HT-29 (cell line): ENCODE measurements around the gene BCL2L2. TPM values are rescaled to one million over a fixed set of nuclear protein-coding genes. Genes with fewer than 3 reads are reported as not detected.
"Not testable (repeated sequence)": the region's sequence is repeated elsewhere in the genome, so short reads cannot be mapped to it uniquely, and the experiment has no call there.

Experiments
- DNase-seq: peaks from one replicate; pipeline ENCODE4 v3.0.0-alpha.2; 2015; ENCODE audit warnings: low spot score
- total RNA-seq: library from RNA; depleted of rRNA; stranded (reverse); fragments of >200 nt; shearing (Covaris generic); gene quantifications from 2 replicates; pipeline ENCODE4 v1.2.3, GENCODE V29; 2014

Gene BCL2L2
- total RNA-seq, 1 experiment from 2014 or later = 14.6 TPM

- DNase-seq = no peak
Observed at GRCh38 chr14:23324455-23324846, 17.8 kb downstream of the BCL2L2 start.

GRCh38 chr14:23324993-23325392 lies 18.4 kb downstream of the BCL2L2 start:
- DNase-seq = no peak

- not testable (repeated sequence) for DNase-seq
Observed at GRCh38 chr14:23325746-23326145, 19.1 kb downstream of the BCL2L2 start.

GRCh38 chr14:23326491-23327332 lies 20.1 kb downstream of the BCL2L2 start:
- no peak for DNase-seq

- peak; percentile 82 for DNase-seq
Observed at GRCh38 chr14:23327947-23328744, 21.5 kb downstream of the BCL2L2 start.

- no peak for DNase-seq
Observed at GRCh38 chr14:23335623-23336022, 29.0 kb downstream of the BCL2L2 start.

- DNase-seq = no peak
Observed at GRCh38 chr14:23339506-23340268, 33.1 kb downstream of the BCL2L2 start.

GRCh38 chr14:23344481-23344880 lies 37.8 kb downstream of the BCL2L2 start:
- no peak for DNase-seq

- DNase-seq = no peak
Observed at GRCh38 chr14:23345987-23346692, 39.5 kb downstream of the BCL2L2 start.

GRCh38 chr14:23346693-23347405 lies 40.2 kb downstream of the BCL2L2 start:
- no peak for DNase-seq

GRCh38 chr14:23347406-23348296 lies 41.0 kb downstream of the BCL2L2 start:
- no peak for DNase-seq

- no peak for DNase-seq
Observed at GRCh38 chr14:23348297-23348655, 41.6 kb downstream of the BCL2L2 start.

GRCh38 chr14:23349156-23349845 lies 42.7 kb downstream of the BCL2L2 start:
- DNase-seq = no peak

GRCh38 chr14:23351681-23352505 lies 45.3 kb downstream of the BCL2L2 start:
- no peak for DNase-seq

- no peak for DNase-seq
Observed at GRCh38 chr14:23352506-23353432, 46.1 kb downstream of the BCL2L2 start, which contains the start of gene SLC22A17. Gene SLC22A17 (minus strand): TSS chr14:23352887.

- no peak for DNase-seq
Observed at GRCh38 chr14:23353433-23353780, 46.8 kb downstream of the BCL2L2 start.

GRCh38 chr14:23354990-23355389 lies 48.4 kb downstream of the BCL2L2 start:
- DNase-seq = no peak
